Ishikawa (cell line): ENCODE results near the gene JARID2.
A peak's percentile ranks its signal among the peaks of the same experiment; 100 is the strongest.

Source experiments
- CEBPB ChIP-seq: IDR thresholded peaks from 2 replicates; pipeline ENCODE4 v1.6.1; 2012
- CREB1 ChIP-seq: IDR thresholded peaks from 2 replicates; pipeline ENCODE4 v1.6.1; 2012; ENCODE audit warnings: low read depth
- EGR1 ChIP-seq: IDR thresholded peaks from 2 replicates; pipeline ENCODE4 v1.6.1; 2012
- EP300 ChIP-seq: IDR thresholded peaks from 2 replicates; pipeline ENCODE4 v1.6.1; 2012; ENCODE audit warnings: borderline replicate concordance
- FOXM1 ChIP-seq: IDR thresholded peaks from 2 replicates; pipeline ENCODE4 v1.6.1; 2012; ENCODE audit warnings: low read depth, borderline replicate concordance
- NFIC ChIP-seq: IDR thresholded peaks from 2 replicates; pipeline ENCODE4 v1.6.1; 2012
- RAD21 ChIP-seq: IDR thresholded peaks from 2 replicates; pipeline ENCODE4 v1.6.1; 2012; ENCODE audit warnings: low read depth
- REST ChIP-seq: IDR thresholded peaks from 2 replicates; pipeline ENCODE4 v1.6.1; 2012; ENCODE audit warnings: low read depth, mild to moderate bottlenecking
- TAF1 ChIP-seq: IDR thresholded peaks from 2 replicates; pipeline ENCODE4 v1.6.1; 2012; ENCODE audit warnings: low read depth, mild to moderate bottlenecking
- TCF12 ChIP-seq: IDR thresholded peaks from 2 replicates; pipeline ENCODE4 v1.6.1; 2012; ENCODE audit warnings: low read depth
- TEAD4 ChIP-seq: IDR thresholded peaks from 2 replicates; pipeline ENCODE4 v1.6.1; 2012
- YY1 ChIP-seq: IDR thresholded peaks from 2 replicates; pipeline ENCODE4 v1.6.1; 2012; ENCODE audit warnings: low read depth
- ZBTB7A ChIP-seq: IDR thresholded peaks from 2 replicates; pipeline ENCODE4 v1.6.1; 2012; ENCODE audit warnings: low read depth
- TF ChIP-seq, protein P1 (sequence below): IDR thresholded peaks from 2 replicates; pipeline ENCODE4 v1.6.1; 2012
- TF ChIP-seq, protein P2 (sequence below): IDR thresholded peaks from 2 replicates; pipeline ENCODE4 v1.6.1; 2012

JARID2 gene

GRCh38 chr6:15442467-15442866, 196.6 kb downstream of the JARID2 start:
- TF ChIP-seq RAD21 (no peak), EGR1 (no peak), REST (no peak), TEAD4 (no peak), FOXM1 (no peak), TCF12 (no peak), TAF1 (no peak), YY1 (no peak)
- TF ChIP-seq, protein P1, sequence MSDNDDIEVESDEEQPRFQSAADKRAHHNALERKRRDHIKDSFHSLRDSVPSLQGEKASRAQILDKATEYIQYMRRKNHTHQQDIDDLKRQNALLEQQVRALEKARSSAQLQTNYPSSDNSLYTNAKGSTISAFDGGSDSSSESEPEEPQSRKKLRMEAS, result no peak
- TF ChIP-seq, protein P2, sequence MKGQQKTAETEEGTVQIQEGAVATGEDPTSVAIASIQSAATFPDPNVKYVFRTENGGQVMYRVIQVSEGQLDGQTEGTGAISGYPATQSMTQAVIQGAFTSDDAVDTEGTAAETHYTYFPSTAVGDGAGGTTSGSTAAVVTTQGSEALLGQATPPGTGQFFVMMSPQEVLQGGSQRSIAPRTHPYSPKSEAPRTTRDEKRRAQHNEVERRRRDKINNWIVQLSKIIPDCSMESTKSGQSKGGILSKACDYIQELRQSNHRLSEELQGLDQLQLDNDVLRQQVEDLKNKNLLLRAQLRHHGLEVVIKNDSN, result no peak

DNA sequence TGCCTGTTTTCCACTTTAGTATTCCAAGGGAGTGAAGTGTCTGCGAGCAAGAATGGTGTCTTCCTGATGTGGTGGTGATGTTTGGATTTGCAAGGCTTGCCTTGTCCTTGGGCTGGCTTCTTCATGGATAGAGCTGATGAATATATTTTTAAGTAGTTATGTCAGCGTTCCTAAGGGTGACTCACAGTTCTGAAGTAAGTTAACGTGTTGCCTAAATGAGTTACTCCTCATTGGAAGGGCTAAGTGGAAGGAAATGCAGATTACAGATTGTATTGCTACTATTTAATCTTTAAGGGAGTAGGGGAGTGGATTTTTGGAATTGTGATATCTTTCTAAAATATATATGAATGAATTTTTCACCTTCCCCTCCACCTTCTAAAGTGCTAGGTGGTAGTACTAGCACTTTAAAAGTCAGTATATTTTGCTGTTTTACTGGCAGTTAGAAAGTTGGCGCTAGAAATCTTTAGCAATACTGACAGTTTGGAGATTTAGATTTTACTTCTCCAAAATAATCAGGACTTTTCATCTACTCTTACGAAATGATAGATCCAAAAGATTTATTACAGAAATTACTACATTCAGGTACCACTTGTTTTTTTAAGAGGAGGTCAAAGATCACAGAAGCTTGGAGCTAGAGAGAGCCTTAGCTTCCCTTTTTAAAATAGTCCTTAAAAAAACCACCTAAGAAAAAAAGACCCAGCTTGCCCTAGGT, 197.4 kb downstream of the JARID2 start:
- TF ChIP-seq REST (no peak), CREB1 (no peak), EP300 (no peak), NFIC (no peak), ZBTB7A (no peak), FOXM1 (no peak), RAD21 (no peak), EGR1 (no peak), CEBPB (no peak), TEAD4 (no peak)
- TF ChIP-seq, protein P2, result no peak

DNA sequence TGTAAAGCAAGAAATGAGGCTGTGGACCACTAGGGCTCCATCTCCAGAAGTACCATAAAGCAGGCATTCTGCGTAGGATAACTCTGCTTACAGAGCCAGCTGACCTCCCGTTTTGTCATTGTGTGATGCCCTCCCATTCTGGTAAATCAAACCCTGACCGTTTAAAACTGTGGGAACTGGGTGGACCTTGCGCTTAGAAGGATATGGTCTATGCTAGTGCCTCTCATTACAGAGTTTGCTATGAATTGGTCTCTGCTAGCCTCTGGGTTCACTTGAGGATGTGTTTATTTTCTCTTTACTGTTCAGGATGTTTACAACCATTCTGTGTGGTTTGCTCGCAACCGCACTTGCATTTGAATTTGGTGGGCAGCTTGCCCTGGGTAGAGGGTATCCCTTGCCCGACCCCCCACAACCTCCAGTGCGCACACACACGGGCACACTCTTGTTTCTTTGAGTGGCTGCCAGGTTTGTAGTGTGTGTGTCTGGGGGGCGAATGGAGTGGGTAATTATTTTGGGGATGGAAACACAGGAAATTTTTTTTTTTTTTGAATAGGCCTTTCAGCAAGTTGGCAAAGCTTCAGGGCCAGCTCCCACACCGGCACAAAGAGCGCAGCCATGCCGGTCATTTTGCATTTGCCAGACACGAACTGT, 198.3 kb downstream of the JARID2 start:
- TF ChIP-seq CREB1 (no peak), TCF12 (no peak), TAF1 (no peak)

- TF ChIP-seq CEBPB (no peak), TAF1 (no peak), CREB1 (no peak), RAD21 (peak; percentile 29)
- TF ChIP-seq, protein P2, result no peak
These were observed 199.0 kb downstream of the JARID2 start for GRCh38 chr6:15444881-15445280.

GRCh38 chr6:15447546-15448267, 201.8 kb downstream of the JARID2 start:
- TF ChIP-seq TCF12 (no peak), EGR1 (no peak), EP300 (no peak), REST (no peak), TEAD4 (no peak), CEBPB (no peak), ZBTB7A (no peak), FOXM1 (no peak), TAF1 (no peak), RAD21 (no peak), CREB1 (no peak), NFIC (no peak)
- TF ChIP-seq, protein P1, result no peak
- TF ChIP-seq, protein P2, result no peak
